T-helper 2 cell treated with Interferon-gamma antibody and Interleukin-4, amounts not matched to agents 5 μg/mL and 100 μg/mL, for 36 hours (primary cell): ENCODE data around the gene COG5.
A peak's percentile ranks its signal among the peaks of the same experiment; 100 is the strongest.

Source experiments
- DNase-seq: peaks from one replicate; pipeline ENCODE4 v3.0.0; 2021; ENCODE audit warnings: low spot score
- H3K27ac Mint-ChIP-seq: one replicate; pipeline ENCODE4 v1.8.0; 2021; ENCODE audit warnings: mild to moderate bottlenecking, mixed read lengths
- H3K27me3 Mint-ChIP-seq: one replicate; pipeline ENCODE4 v1.8.0; 2021; ENCODE audit warnings: low read depth, mixed read lengths
- H3K36me3 Mint-ChIP-seq: one replicate; pipeline ENCODE4 v1.8.0; 2021; ENCODE audit warnings: low read depth, mixed read lengths
- H3K4me1 Mint-ChIP-seq: one replicate; pipeline ENCODE4 v1.8.0; 2021; ENCODE audit warnings: low read depth, mixed read lengths
- H3K4me3 Mint-ChIP-seq: one replicate; pipeline ENCODE4 v1.8.0; 2022; ENCODE audit warnings: mild to moderate bottlenecking, moderate library complexity, mixed read lengths
- H3K9me3 Mint-ChIP-seq: one replicate; pipeline ENCODE4 v1.8.0; 2021; ENCODE audit warnings: mixed read lengths

COG5 gene

GRCh38 chr7:107201795-107202450 is 361.8 kb downstream of the COG5 start:
- Mint-ChIP-seq H3K4me1 (no peaks in the 10 kb centered on the region), H3K36me3 (peaks cover 38% of the 10 kb centered on the region), H3K9me3 (no peaks in the 10 kb centered on the region), H3K27ac (no peak overlapping the region), H3K4me3 (no peak overlapping the region), H3K27me3 (no peaks in the 10 kb centered on the region)
- no peak for DNase-seq

GRCh38 chr7:107196834-107197610 is 366.7 kb downstream of the COG5 start:
- Mint-ChIP-seq H3K4me3 (no peak overlapping the region), H3K9me3 (no peaks in the 10 kb centered on the region), H3K4me1 (peaks cover 2% of the 10 kb centered on the region), H3K27me3 (no peaks in the 10 kb centered on the region), H3K36me3 (peaks cover 36% of the 10 kb centered on the region), H3K27ac (no peak overlapping the region)
- no peak for DNase-seq

GRCh38 chr7:107194052-107194451 is 369.7 kb downstream of the COG5 start:
- peaks cover 21% of the 10 kb centered on the region for H3K36me3 Mint-ChIP-seq
- no peak overlapping the region for H3K27ac Mint-ChIP-seq
- H3K4me3 Mint-ChIP-seq: no peak overlapping the region
- no peak for DNase-seq
- no peaks in the 10 kb centered on the region for H3K27me3 Mint-ChIP-seq
- H3K4me1 Mint-ChIP-seq: peaks cover 2% of the 10 kb centered on the region
- no peaks in the 10 kb centered on the region for H3K9me3 Mint-ChIP-seq

DNA sequence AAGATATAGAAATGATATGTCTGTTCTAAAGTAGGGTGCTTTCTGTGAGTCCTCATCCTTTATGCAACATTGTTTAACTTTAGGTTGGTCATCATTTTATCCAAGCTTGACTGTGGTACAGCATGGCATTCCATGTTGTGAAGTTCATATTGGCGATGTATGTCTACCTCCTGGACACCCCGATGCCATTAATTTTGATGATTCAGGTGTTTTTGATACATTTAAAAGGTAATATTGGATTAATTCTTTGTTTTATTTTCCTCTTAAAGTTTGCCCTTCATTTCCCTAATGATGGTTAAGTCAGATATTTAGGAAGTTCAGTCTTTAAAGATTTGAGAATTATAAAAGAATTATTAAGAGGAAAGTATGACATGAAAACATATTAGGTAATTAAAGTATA is 373.6 kb downstream of the COG5 start:
- H3K27ac Mint-ChIP-seq: no peak overlapping the region
- H3K9me3 Mint-ChIP-seq: no peaks in the 10 kb centered on the region
- no peak overlapping the region for H3K4me3 Mint-ChIP-seq
- H3K4me1 Mint-ChIP-seq: peaks cover 2% of the 10 kb centered on the region
- H3K27me3 Mint-ChIP-seq: no peaks in the 10 kb centered on the region
- peaks cover 32% of the 10 kb centered on the region for H3K36me3 Mint-ChIP-seq
- no peak for DNase-seq

DNA sequence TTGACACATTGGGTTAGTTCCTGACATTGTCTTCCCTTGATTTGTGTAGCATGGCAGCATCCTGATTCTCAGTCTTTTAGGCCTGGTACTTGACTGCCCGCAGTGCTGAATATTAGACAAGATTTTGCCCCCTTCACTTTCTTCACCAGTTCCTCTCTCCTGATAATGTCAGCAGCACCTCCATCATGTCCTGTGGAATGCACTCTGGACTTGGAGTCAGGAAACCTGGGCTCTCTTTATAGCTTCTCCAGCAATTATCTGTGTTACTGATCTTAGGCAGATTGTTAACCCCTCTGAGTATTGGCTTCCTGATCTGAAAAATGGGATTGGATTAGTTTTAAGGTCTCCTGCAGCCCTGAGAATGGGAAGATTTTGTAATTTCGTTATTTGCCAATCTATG is 375.9 kb downstream of the COG5 start:
- Mint-ChIP-seq H3K36me3 (peaks cover 36% of the 10 kb centered on the region), H3K4me3 (no peak overlapping the region), H3K27me3 (no peaks in the 10 kb centered on the region), H3K9me3 (no peaks in the 10 kb centered on the region), H3K27ac (no peak overlapping the region), H3K4me1 (no peaks in the 10 kb centered on the region)
- no peak for DNase-seq

DNA sequence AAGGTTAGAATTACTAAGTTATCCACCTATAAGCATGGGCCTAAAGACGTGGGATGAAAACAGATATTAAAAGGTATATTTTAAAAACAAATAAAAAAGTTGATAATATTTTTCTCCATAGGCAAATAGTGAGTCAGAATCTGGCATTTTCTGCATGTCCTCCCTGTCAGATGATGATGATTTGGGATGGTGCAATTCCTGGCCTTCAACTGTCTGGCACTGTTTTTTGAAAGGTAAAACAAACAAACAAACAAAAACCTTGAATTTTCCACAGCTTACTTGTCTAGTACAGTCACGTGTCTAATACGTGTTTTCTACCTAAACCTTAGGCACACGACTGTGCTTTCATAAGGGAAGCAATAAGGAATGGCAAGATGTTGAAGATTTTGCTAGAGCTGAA is 377.5 kb downstream of the COG5 start:
- Mint-ChIP-seq H3K36me3 (peaks cover 33% of the 10 kb centered on the region), H3K27ac (no peak overlapping the region), H3K4me1 (no peaks in the 10 kb centered on the region), H3K4me3 (no peak overlapping the region), H3K27me3 (no peaks in the 10 kb centered on the region), H3K9me3 (no peaks in the 10 kb centered on the region)
- no peak for DNase-seq

GRCh38 chr7:107185716-107186115 is 378.0 kb downstream of the COG5 start:
- Mint-ChIP-seq H3K27me3 (no peaks in the 10 kb centered on the region), H3K27ac (no peak overlapping the region), H3K4me3 (no peak overlapping the region), H3K4me1 (no peaks in the 10 kb centered on the region), H3K9me3 (no peaks in the 10 kb centered on the region), H3K36me3 (peaks cover 38% of the 10 kb centered on the region)
- DNase-seq: no peak

DNA sequence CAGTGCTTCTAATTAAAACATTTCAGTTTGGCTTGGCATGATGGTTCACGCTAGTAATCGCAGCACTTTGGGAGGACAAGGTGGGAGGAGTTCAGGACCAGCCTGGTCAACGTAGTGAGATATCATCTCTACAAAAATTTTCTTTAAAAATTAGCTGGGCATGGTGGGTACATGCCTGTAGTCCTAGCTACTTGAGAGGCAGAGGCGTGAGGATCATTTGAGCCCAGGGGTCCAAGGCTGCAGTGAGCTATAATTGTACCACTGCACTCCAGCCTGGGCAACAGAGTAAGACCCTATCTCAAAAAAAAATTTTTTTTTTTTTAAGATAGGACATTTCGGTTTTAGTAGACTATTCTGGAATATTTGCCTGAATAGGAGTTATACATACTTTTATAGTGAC is 382.5 kb downstream of the COG5 start:
- Mint-ChIP-seq H3K4me3 (no peak overlapping the region), H3K4me1 (peaks cover 6% of the 10 kb centered on the region), H3K27me3 (no peaks in the 10 kb centered on the region), H3K36me3 (peaks cover 26% of the 10 kb centered on the region), H3K27ac (no peak overlapping the region), H3K9me3 (no peaks in the 10 kb centered on the region)
- no peak for DNase-seq

DNA sequence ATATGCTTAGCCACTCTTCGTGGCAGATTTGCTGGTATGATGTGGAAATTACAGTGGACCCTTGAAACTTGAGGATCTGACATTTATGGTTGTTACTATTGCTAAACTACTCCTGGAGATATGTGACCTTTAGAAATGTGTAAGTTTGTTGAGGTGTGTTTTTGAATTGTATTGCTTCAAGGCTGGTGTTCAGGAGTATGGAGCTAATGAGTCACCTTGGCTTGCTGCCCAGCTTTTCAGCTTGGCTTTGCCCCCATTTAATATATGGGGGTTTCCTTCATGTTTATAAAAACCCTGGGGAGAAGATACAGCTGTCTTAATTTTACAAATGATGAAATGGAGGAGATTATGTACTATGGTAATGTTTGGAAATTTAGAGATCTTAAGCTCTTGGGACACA is 383.3 kb downstream of the COG5 start:
- Mint-ChIP-seq H3K9me3 (no peaks in the 10 kb centered on the region), H3K27me3 (no peaks in the 10 kb centered on the region), H3K4me3 (no peak overlapping the region), H3K4me1 (peaks cover 6% of the 10 kb centered on the region), H3K36me3 (peaks cover 22% of the 10 kb centered on the region), H3K27ac (no peak overlapping the region)
- DNase-seq: no peak

- no peak for DNase-seq
- Mint-ChIP-seq H3K9me3 (no peaks in the 10 kb centered on the region), H3K36me3 (peaks cover 19% of the 10 kb centered on the region), H3K4me1 (peaks cover 6% of the 10 kb centered on the region), H3K4me3 (no peak overlapping the region), H3K27me3 (no peaks in the 10 kb centered on the region), H3K27ac (no peak overlapping the region)
These were observed 384.2 kb downstream of the COG5 start for GRCh38 chr7:107179326-107180164.

DNA sequence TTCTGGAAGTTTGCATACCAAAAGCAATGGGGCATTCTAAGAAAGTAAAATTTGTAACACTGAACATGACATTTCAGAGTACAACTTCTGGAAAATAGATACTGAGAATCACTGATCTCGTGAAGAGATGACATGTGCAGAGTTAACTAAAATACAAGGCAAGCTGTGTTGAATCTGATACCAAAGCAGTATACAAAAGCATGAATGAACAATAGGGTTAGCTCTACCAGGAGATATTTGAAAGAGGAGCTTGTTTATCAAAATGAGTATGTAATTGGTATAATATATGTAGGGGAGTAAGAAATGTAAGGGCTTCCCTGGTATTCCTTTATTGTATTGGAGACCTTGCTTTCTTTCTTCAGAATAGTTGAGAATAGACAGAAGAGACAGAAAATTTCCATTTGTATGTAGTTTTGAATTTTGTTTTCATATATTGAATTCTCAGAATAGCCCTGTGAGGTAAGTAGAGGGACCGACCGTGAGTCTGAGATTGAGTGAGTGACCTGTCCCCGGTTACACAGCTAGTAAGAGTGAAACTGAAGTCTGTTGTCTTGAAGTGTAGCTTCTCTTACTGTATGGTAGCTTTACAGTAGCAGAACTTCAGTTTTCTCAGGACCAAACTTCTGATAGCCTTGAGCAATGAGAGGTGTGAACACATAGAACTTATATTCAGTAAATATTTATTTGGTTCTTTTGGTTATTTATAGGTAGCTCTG is 389.9 kb downstream of the COG5 start:
- H3K4me1 Mint-ChIP-seq: peaks cover 24% of the 10 kb centered on the region
- H3K27ac Mint-ChIP-seq: peak overlapping the region; percentile 2
- peak overlapping the region; percentile 14 for H3K4me3 Mint-ChIP-seq
- H3K9me3 Mint-ChIP-seq: no peaks in the 10 kb centered on the region
- no peaks in the 10 kb centered on the region for H3K27me3 Mint-ChIP-seq
- DNase-seq: no peak
- peaks cover 9% of the 10 kb centered on the region for H3K36me3 Mint-ChIP-seq

- H3K36me3 Mint-ChIP-seq: peaks cover 8% of the 10 kb centered on the region
- no peaks in the 10 kb centered on the region for H3K27me3 Mint-ChIP-seq
- no peak overlapping the region for H3K27ac Mint-ChIP-seq
- no peaks in the 10 kb centered on the region for H3K9me3 Mint-ChIP-seq
- H3K4me1 Mint-ChIP-seq: peaks cover 25% of the 10 kb centered on the region
- DNase-seq: no peak
- no peak overlapping the region for H3K4me3 Mint-ChIP-seq
These were observed 390.5 kb downstream of the COG5 start for GRCh38 chr7:107173191-107173590.

- H3K9me3 Mint-ChIP-seq: no peaks in the 10 kb centered on the region
- H3K27me3 Mint-ChIP-seq: no peaks in the 10 kb centered on the region
- no peak overlapping the region for H3K4me3 Mint-ChIP-seq
- peaks cover 5% of the 10 kb centered on the region for H3K36me3 Mint-ChIP-seq
- peak overlapping the region; percentile 51 for H3K27ac Mint-ChIP-seq
- H3K4me1 Mint-ChIP-seq: peaks cover 29% of the 10 kb centered on the region
- no peak for DNase-seq
These were observed 391.3 kb downstream of the COG5 start for GRCh38 chr7:107172276-107173032.
